NOMO-1 treated with dmso at 0.1 percent for 144 hours (cell line): ENCODE data around the gene LIPG.
"Not testable (repeated sequence)": the region's sequence is repeated elsewhere in the genome, so short reads cannot be mapped to it uniquely, and the experiment has no call there.

Experiments used
- DNase-seq: peaks from one replicate; lab custom pipeline; 2025; ENCODE audit not compliant: unreplicated experiment; lab: John Stamatoyannopoulos, UW

Gene LIPG

GRCh38 chr18:49561289-49562193 lies at the start of gene LIPG:
LIPG (plus strand) TSS chr18:49562057; CDS start chr18:49562309, 252 bp downstream.
- DNase-seq = peak; percentile 59

GRCh38 chr18:49512876-49513275 lies 49.0 kb upstream of the LIPG start:
- not testable (repeated sequence) for DNase-seq

GRCh38 chr18:49514577-49514976 lies 47.3 kb upstream of the LIPG start:
- DNase-seq = no peak

- not testable (repeated sequence) for DNase-seq
These were observed 46.9 kb upstream of the LIPG start for GRCh38 chr18:49515003-49515402.

- no peak for DNase-seq
These were observed 46.3 kb upstream of the LIPG start for GRCh38 chr18:49515516-49515915.

- no peak for DNase-seq
These were observed 44.4 kb upstream of the LIPG start for GRCh38 chr18:49517483-49517882.

- no peak for DNase-seq
These were observed 42.5 kb upstream of the LIPG start for GRCh38 chr18:49519101-49519971.

GRCh38 chr18:49520661-49521145 lies 41.2 kb upstream of the LIPG start:
- no peak for DNase-seq

GRCh38 chr18:49521216-49521835 lies 40.5 kb upstream of the LIPG start:
- DNase-seq = no peak

- not testable (repeated sequence) for DNase-seq
These were observed 38.2 kb upstream of the LIPG start for GRCh38 chr18:49523580-49524093.

- no peak for DNase-seq
These were observed 37.5 kb upstream of the LIPG start for GRCh38 chr18:49524349-49524748.

GRCh38 chr18:49524951-49525350 lies 36.9 kb upstream of the LIPG start:
- no peak for DNase-seq

- DNase-seq = no peak
These were observed 35.9 kb upstream of the LIPG start for GRCh38 chr18:49525981-49526380.

GRCh38 chr18:49527631-49528327 lies 34.1 kb upstream of the LIPG start:
- no peak for DNase-seq

GRCh38 chr18:49529596-49529995 lies 32.3 kb upstream of the LIPG start:
- no peak for DNase-seq

GRCh38 chr18:49531678-49532153 lies 30.1 kb upstream of the LIPG start:
- peak; percentile 11 for DNase-seq

- no peak for DNase-seq
These were observed 26.8 kb upstream of the LIPG start for GRCh38 chr18:49534846-49535601.

GRCh38 chr18:49537232-49537896 lies 24.5 kb upstream of the LIPG start:
- no peak for DNase-seq

- DNase-seq = no peak
These were observed 17.5 kb upstream of the LIPG start for GRCh38 chr18:49544362-49544761.
